IPS-20b (cell line): Measurements from ENCODE around the gene TBC1D9B.

Experiments
- H3K27ac ChIP-seq: one replicate; pipeline ENCODE4 v1.5.1; 2013; ENCODE audit warnings: low read length
- H3K27me3 ChIP-seq: 2 replicates; pipeline ENCODE4 v1.6.1; 2013; ENCODE audit warnings: mild to moderate bottlenecking, low read length, inconsistent platforms; ENCODE audit not compliant: insufficient read depth
- H3K36me3 ChIP-seq: 2 replicates; pipeline ENCODE4 v1.6.1; 2013; ENCODE audit warnings: low read depth, mild to moderate bottlenecking, inconsistent platforms, low read length, moderate library complexity; ENCODE audit not compliant: insufficient read depth
- H3K4me1 ChIP-seq: 2 replicates; pipeline ENCODE4 v1.6.1; 2013; ENCODE audit warnings: mild to moderate bottlenecking, control low read depth, inconsistent platforms, low read length, moderate library complexity; ENCODE audit not compliant: insufficient read depth
- H3K4me3 ChIP-seq: 2 replicates; pipeline ENCODE4 v1.5.1; 2013; ENCODE audit warnings: mild to moderate bottlenecking, low read length, inconsistent platforms
- H3K9ac ChIP-seq: 2 replicates; pipeline ENCODE4 v1.6.1; 2013; ENCODE audit warnings: low read depth, mild to moderate bottlenecking, inconsistent platforms, low read length, moderate library complexity
- H3K9me3 ChIP-seq: 2 replicates; pipeline ENCODE4 v1.6.1; 2013; ENCODE audit warnings: mild to moderate bottlenecking, low read depth, low read length, inconsistent platforms; ENCODE audit not compliant: insufficient read depth

The TBC1D9B gene

GRCh38 chr5:179816401-179816795 lies 91.3 kb downstream of the TBC1D9B start:
- no peaks in the 10 kb centered on the region for H3K9me3 ChIP-seq
- peaks cover 14% of the 10 kb centered on the region; the same call in 1 of the 2 replicates for H3K36me3 ChIP-seq
- H3K4me3 ChIP-seq, result peak overlapping the region; percentile 56
- peaks cover 17% of the 10 kb centered on the region for H3K4me1 ChIP-seq
- H3K27ac ChIP-seq, result no peak overlapping the region
- no peak overlapping the region; the same call in 1 of the 2 replicates for H3K9ac ChIP-seq
- peaks cover 37% of the 10 kb centered on the region; the same call in 1 of the 2 replicates for H3K27me3 ChIP-seq

GRCh38 chr5:179815491-179816249 lies 92.0 kb downstream of the TBC1D9B start:
- Histone ChIP-seq H3K4me3 (no peak overlapping the region), H3K27ac (no peak overlapping the region), H3K4me1 (peaks cover 17% of the 10 kb centered on the region), H3K9ac (no peak overlapping the region), H3K9me3 (no peaks in the 10 kb centered on the region), H3K36me3 (peaks cover 14% of the 10 kb centered on the region; the same call in 1 of the 2 replicates), H3K27me3 (peaks cover 37% of the 10 kb centered on the region; the same call in 1 of the 2 replicates)

GRCh38 chr5:179814090-179814489 lies 93.6 kb downstream of the TBC1D9B start:
- Histone ChIP-seq H3K27ac (no peak overlapping the region), H3K36me3 (peaks cover 14% of the 10 kb centered on the region; the same call in 1 of the 2 replicates), H3K9ac (no peak overlapping the region), H3K27me3 (peaks cover 31% of the 10 kb centered on the region; the same call in 1 of the 2 replicates), H3K4me3 (no peak overlapping the region), H3K9me3 (no peaks in the 10 kb centered on the region), H3K4me1 (peaks cover 6% of the 10 kb centered on the region)

GRCh38 chr5:179812997-179813607 lies 94.6 kb downstream of the TBC1D9B start:
- peaks cover 14% of the 10 kb centered on the region; the same call in 1 of the 2 replicates for H3K36me3 ChIP-seq
- H3K4me3 ChIP-seq, result no peak overlapping the region

GRCh38 chr5:179812135-179812825 lies 95.4 kb downstream of the TBC1D9B start:
- Histone ChIP-seq H3K27ac (no peak overlapping the region), H3K4me1 (peaks cover 6% of the 10 kb centered on the region), H3K4me3 (no peak overlapping the region), H3K9me3 (no peaks in the 10 kb centered on the region), H3K36me3 (peaks cover 14% of the 10 kb centered on the region; the same call in 1 of the 2 replicates), H3K9ac (no peak overlapping the region), H3K27me3 (peaks cover 21% of the 10 kb centered on the region; the same call in 1 of the 2 replicates)

More at GRCh38 chr5:179812997-179813607, 94.6 kb downstream of the TBC1D9B start:
- H3K27me3 ChIP-seq, result peaks cover 28% of the 10 kb centered on the region; the same call in 1 of the 2 replicates
- H3K9ac ChIP-seq, result no peak overlapping the region
- no peak overlapping the region for H3K27ac ChIP-seq
- peaks cover 6% of the 10 kb centered on the region for H3K4me1 ChIP-seq
- H3K9me3 ChIP-seq, result no peaks in the 10 kb centered on the region
